Measurements from ENCODE around the gene CAPZA3.
"Not testable (repeated sequence)": the region's sequence is repeated elsewhere in the genome, so short reads cannot be mapped to it uniquely, and the experiment has no call there.

CAPZA3 gene

DNA sequence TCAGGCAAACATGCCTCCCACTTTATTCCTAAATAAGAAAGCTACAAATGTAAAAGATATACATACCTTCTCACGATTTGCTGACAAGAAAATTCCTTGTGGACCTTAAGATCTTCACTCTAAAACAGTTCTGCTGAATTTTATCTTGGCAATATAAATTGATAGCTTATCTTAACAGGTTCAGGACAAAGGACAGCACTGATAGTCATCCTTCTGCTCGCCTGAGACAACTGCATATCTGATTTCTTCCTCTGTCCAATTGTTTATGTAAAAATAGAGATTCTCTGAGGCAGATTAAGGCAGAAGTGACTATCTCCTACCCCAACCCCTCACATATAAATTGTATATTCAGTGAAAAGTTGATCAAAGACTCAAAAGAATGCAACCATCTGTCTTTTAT is 44.9 kb downstream of the CAPZA3 start:
- H3K36me3 ChIP-seq (ENCODE audit: insufficient read depth, low read length): no peaks in the 10 kb centered on the region
- no peaks in the 10 kb centered on the region for H3K27me3 ChIP-seq (ENCODE audit: insufficient read depth, low read length)
- TF ChIP-seq, protein P1, sequence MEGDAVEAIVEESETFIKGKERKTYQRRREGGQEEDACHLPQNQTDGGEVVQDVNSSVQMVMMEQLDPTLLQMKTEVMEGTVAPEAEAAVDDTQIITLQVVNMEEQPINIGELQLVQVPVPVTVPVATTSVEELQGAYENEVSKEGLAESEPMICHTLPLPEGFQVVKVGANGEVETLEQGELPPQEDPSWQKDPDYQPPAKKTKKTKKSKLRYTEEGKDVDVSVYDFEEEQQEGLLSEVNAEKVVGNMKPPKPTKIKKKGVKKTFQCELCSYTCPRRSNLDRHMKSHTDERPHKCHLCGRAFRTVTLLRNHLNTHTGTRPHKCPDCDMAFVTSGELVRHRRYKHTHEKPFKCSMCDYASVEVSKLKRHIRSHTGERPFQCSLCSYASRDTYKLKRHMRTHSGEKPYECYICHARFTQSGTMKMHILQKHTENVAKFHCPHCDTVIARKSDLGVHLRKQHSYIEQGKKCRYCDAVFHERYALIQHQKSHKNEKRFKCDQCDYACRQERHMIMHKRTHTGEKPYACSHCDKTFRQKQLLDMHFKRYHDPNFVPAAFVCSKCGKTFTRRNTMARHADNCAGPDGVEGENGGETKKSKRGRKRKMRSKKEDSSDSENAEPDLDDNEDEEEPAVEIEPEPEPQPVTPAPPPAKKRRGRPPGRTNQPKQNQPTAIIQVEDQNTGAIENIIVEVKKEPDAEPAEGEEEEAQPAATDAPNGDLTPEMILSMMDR (IDR thresholded peaks at IDR 0.05; ENCODE audit: low read length): no peak
- no peak for TF ChIP-seq EZH2 (IDR thresholded peaks at IDR 0.05; ENCODE audit: borderline replicate concordance, low read length)
- no peaks in the 10 kb centered on the region for H4K20me1 ChIP-seq (ENCODE audit: insufficient read depth, low read length)
- H3K79me2 ChIP-seq (ENCODE audit: insufficient read depth, low read length): no peaks in the 10 kb centered on the region
- H3F3A ChIP-seq (ENCODE audit: insufficient read depth, low read length): no peaks in the 10 kb centered on the region
- no peak overlapping the region for H3K4me3 ChIP-seq (ENCODE audit: low read depth, low read length, poor library complexity, severe bottlenecking)
- H3K9me2 ChIP-seq (ENCODE audit: low read depth, low read length): no peaks in the 10 kb centered on the region
- H3K4me2 ChIP-seq (ENCODE audit: low read length): no peak overlapping the region
- H2AFZ ChIP-seq (ENCODE audit: low read length): no peak overlapping the region
- H3K27ac ChIP-seq (ENCODE audit: low read depth, low read length, poor library complexity, severe bottlenecking): no peak overlapping the region
- H3K4me1 ChIP-seq (ENCODE audit: insufficient read depth, low read length, severe bottlenecking): no peaks in the 10 kb centered on the region
- H3K9ac ChIP-seq (ENCODE audit: low read length): no peak overlapping the region
- H3K9me3 ChIP-seq (ENCODE audit: low read length): no peaks in the 10 kb centered on the region

DNA sequence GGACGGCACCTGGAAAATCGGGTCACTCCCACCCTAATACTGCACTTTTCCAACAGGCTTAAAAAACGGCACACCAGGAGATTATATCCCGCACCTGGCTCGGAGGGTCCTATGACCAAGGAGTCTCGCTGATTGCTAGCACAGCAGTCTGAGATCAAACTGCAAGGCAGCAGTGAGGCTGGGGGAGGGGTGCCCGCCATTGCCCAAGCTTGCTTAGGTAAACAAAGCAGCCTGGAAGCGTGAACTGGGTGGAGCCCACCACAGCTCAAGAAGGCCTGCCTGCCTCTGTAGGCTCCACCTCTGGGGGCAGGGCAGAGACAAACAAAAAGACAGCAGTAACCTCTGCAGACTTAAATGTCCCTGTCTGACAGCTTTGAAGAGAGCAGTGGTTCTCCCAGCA is 47.5 kb downstream of the CAPZA3 start:
- H3K27ac ChIP-seq (ENCODE audit: low read depth, low read length, poor library complexity, severe bottlenecking); H3F3A ChIP-seq (ENCODE audit: insufficient read depth, low read length); H3K9me3 ChIP-seq (ENCODE audit: low read length); H3K9me2 ChIP-seq (ENCODE audit: low read depth, low read length); H2AFZ ChIP-seq (ENCODE audit: low read length); H3K4me1 ChIP-seq (ENCODE audit: insufficient read depth, low read length, severe bottlenecking); H4K20me1 ChIP-seq (ENCODE audit: insufficient read depth, low read length); H3K9ac ChIP-seq (ENCODE audit: low read length); H3K36me3 ChIP-seq (ENCODE audit: insufficient read depth, low read length); H3K4me2 ChIP-seq (ENCODE audit: low read length); H3K79me2 ChIP-seq (ENCODE audit: insufficient read depth, low read length); H3K4me3 ChIP-seq (ENCODE audit: low read depth, low read length, poor library complexity, severe bottlenecking); H3K27me3 ChIP-seq (ENCODE audit: insufficient read depth, low read length): not testable (repeated sequence)
